Measurements from ENCODE around the gene CRBN. TPM values are rescaled to one million over a fixed set of nuclear protein-coding genes. Genes with fewer than 3 reads are reported as not detected.

CRBN gene
- total RNA-seq, 1 donor from 2014 or later, result 32.7 TPM

DNA sequence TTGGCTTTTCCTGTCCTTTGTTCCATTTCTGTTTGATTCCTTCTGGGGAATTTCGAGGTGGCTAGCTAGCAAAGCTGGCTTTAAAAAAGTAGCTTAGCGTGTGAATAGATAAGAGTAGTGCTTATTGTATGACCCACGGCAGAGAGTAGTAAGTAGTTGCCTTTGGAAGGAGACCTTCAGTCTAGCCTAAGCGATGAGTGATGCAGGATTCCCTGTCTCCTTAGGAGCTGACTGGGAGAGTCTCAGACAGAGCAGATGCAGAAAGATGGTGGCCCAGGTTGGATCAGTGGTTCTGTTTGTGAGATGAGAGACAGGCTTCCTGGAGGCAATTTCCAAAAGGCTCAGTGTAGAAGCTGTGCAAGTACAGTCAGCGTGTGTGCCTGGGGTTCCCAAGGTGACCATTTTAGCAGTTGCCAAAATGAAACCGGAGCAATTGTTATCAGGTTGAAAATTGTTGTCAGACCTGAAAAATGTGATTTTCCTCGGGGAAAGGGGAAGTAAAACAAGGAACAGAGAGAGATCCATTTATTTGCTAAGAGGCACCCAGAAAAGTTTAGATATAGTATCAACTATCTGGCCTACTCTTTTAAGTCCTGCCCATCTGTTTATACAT is 68.6 kb downstream of the CRBN start:
- Mint-ChIP-seq H3K9me3 (peaks cover 2% of the 10 kb centered on the region), H3K27ac (ENCODE audit: unreplicated experiment) (no peak overlapping the region), H3K4me1 (no peaks in the 10 kb centered on the region), H3K4me3 (no peak overlapping the region), H3K27me3 (ENCODE audit: low read depth) (peaks cover 13% of the 10 kb centered on the region), H3K36me3 (ENCODE audit: low read depth) (no peaks in the 10 kb centered on the region)
- DNase-seq (ENCODE audit: low read depth, low spot score), result no peak
- TF ChIP-seq CTCF (conservative IDR thresholded peaks at IDR 0.05), result no peak

- peaks cover 15% of the 10 kb centered on the region for H3K27me3 Mint-ChIP-seq (ENCODE audit: low read depth)
- no peak for DNase-seq (ENCODE audit: low read depth, low spot score)
- no peaks in the 10 kb centered on the region for H3K36me3 Mint-ChIP-seq (ENCODE audit: low read depth)
- peaks cover 2% of the 10 kb centered on the region for H3K9me3 Mint-ChIP-seq
- TF ChIP-seq CTCF (conservative IDR thresholded peaks at IDR 0.05), result no peak
- H3K4me1 Mint-ChIP-seq, result no peaks in the 10 kb centered on the region
- no peak within 1 kb of the TSS for H3K4me3 Mint-ChIP-seq
- no peak within 1 kb of the TSS for H3K27ac Mint-ChIP-seq (ENCODE audit: unreplicated experiment)
Observed at GRCh38 chr3:3110299-3110630, 69.2 kb downstream of the CRBN start, which contains the start of gene IL5RA. TSS of gene IL5RA (minus strand) at chr3:3110374. CDS start at chr3:3104984, 5,390 bp downstream.

- H3K36me3 Mint-ChIP-seq (ENCODE audit: low read depth), result no peaks in the 10 kb centered on the region
- no peak for DNase-seq (ENCODE audit: low read depth, low spot score)
- no peak for TF ChIP-seq CTCF (conservative IDR thresholded peaks at IDR 0.05)
- no peak overlapping the region for H3K27ac Mint-ChIP-seq (ENCODE audit: unreplicated experiment)
- H3K9me3 Mint-ChIP-seq, result peaks cover 2% of the 10 kb centered on the region
- no peaks in the 10 kb centered on the region for H3K4me1 Mint-ChIP-seq
- peaks cover 17% of the 10 kb centered on the region for H3K27me3 Mint-ChIP-seq (ENCODE audit: low read depth)
- no peak overlapping the region for H3K4me3 Mint-ChIP-seq
Observed at GRCh38 chr3:3109407-3110298, 69.8 kb downstream of the CRBN start.

DNA sequence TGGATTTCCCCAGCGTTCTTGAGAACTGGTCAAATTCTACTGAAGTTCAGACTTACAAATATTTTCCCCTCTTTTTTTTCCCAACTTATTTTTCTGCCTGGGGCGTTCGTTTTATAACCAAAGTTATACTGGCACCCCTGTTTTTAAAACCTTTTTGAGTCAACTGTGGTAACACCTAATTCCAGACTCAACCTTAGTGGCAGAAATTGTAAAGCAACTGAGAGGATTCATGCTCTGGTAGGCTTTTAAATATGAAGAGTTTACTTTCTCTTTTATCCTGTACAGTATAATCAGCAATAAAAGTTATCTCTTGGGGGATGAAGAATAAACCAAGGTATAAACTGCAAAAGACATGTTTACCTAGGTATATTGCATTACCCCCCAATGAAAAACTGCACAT is 71.6 kb downstream of the CRBN start:
- Mint-ChIP-seq H3K27ac (ENCODE audit: unreplicated experiment) (no peak overlapping the region), H3K4me3 (no peak overlapping the region), H3K27me3 (ENCODE audit: low read depth) (peaks cover 17% of the 10 kb centered on the region), H3K4me1 (no peaks in the 10 kb centered on the region), H3K9me3 (peaks cover 2% of the 10 kb centered on the region), H3K36me3 (ENCODE audit: low read depth) (no peaks in the 10 kb centered on the region)
- DNase-seq (ENCODE audit: low read depth, low spot score), result no peak
- TF ChIP-seq CTCF (conservative IDR thresholded peaks at IDR 0.05), result no peak

GRCh38 chr3:3107181-3107580 is 72.3 kb downstream of the CRBN start:
- Mint-ChIP-seq H3K27ac (ENCODE audit: unreplicated experiment) (no peak overlapping the region), H3K4me3 (no peak overlapping the region), H3K36me3 (ENCODE audit: low read depth) (no peaks in the 10 kb centered on the region), H3K27me3 (ENCODE audit: low read depth) (peaks cover 17% of the 10 kb centered on the region), H3K4me1 (no peaks in the 10 kb centered on the region), H3K9me3 (peaks cover 2% of the 10 kb centered on the region)
- no peak for TF ChIP-seq CTCF (conservative IDR thresholded peaks at IDR 0.05)
- DNase-seq (ENCODE audit: low read depth, low spot score), result no peak
